Stimulated activated CD4-positive, alpha-beta T cell treated with anti-CD3 and anti-CD28 coated beads, Interleukin-2, amount 100 ng/mL, for 4 hours (primary cell): ENCODE results near the gene FBXO39.
"Not testable (repeated sequence)": the region's sequence is repeated elsewhere in the genome, so short reads cannot be mapped to it uniquely, and the experiment has no call there.

ENCODE experiments used
- DNase-seq: peaks from one replicate; pipeline ENCODE4 v3.0.0-alpha.2; 2020; ENCODE audit warnings: low read depth

FBXO39 gene

GRCh38 chr17:6793748-6794493 lies 17.9 kb downstream of the FBXO39 start:
- no peak for DNase-seq

GRCh38 chr17:6796017-6796886 lies 20.2 kb downstream of the FBXO39 start:
- DNase-seq = no peak

GRCh38 chr17:6796887-6797490 lies 21.0 kb downstream of the FBXO39 start:
- no peak for DNase-seq

- no peak for DNase-seq
Measured at GRCh38 chr17:6797718-6798351, 21.8 kb downstream of the FBXO39 start.

- no peak for DNase-seq
Measured at GRCh38 chr17:6799738-6800137, 23.7 kb downstream of the FBXO39 start.

- no peak for DNase-seq
Measured at GRCh38 chr17:6800422-6801027, 24.5 kb downstream of the FBXO39 start.

GRCh38 chr17:6811510-6811909 lies 35.5 kb downstream of the FBXO39 start:
- no peak for DNase-seq

GRCh38 chr17:6812295-6812694 lies 36.3 kb downstream of the FBXO39 start:
- no peak for DNase-seq

- no peak for DNase-seq
Measured at GRCh38 chr17:6815775-6816174, 39.8 kb downstream of the FBXO39 start.

- not testable (repeated sequence) for DNase-seq
Measured at GRCh38 chr17:6816368-6816767, 40.4 kb downstream of the FBXO39 start.

- DNase-seq = no peak
Measured at GRCh38 chr17:6818938-6819337, 42.9 kb downstream of the FBXO39 start.

GRCh38 chr17:6823011-6823442 lies 47.0 kb downstream of the FBXO39 start:
- no peak for DNase-seq

- DNase-seq = no peak
Measured at GRCh38 chr17:6830383-6830986, 54.5 kb downstream of the FBXO39 start.

- DNase-seq = peak; percentile 49
Measured at GRCh38 chr17:6831661-6832263, 55.7 kb downstream of the FBXO39 start, which contains the start of gene TEKT1. Gene TEKT1, minus strand, starts transcription at chr17:6831729. Its CDS starts 1,353 bp downstream, at chr17:6830376.
